Activated CD4-positive, alpha-beta T cell treated with anti-CD3 and anti-CD28 coated beads for 36 hours (primary cell): ENCODE data around the gene CYP2S1. TPM values are rescaled to one million over a fixed set of nuclear protein-coding genes. Genes with fewer than 3 reads are reported as not detected.

Experiments used
- ATAC-seq: fragments of 200-7000 bp; cut with Tn5 transposase; one replicate; pipeline ENCODE4 v1.10.0; 2021; ENCODE audit warnings: mild to moderate bottlenecking, moderate library complexity
- CTCF ChIA-PET: fragments of 350-600 bp; sonication (Branson Sonifier 250); formaldehyde crosslinking; loops from one replicate; lab custom pipeline; 2021; ENCODE audit warnings: antibody characterized with exemption; lab: Charles Lee
- POLR2A ChIA-PET: fragments of 350-600 bp; sonication (Branson Sonifier 250); formaldehyde crosslinking; loops from one replicate; lab custom pipeline; 2021; ENCODE audit warnings: antibody characterized with exemption, inconsistent platforms; lab: Charles Lee
- DNase-seq: peaks from one replicate; pipeline ENCODE4 v3.0.0-alpha.2; 2020
- H3K27ac Mint-ChIP-seq: one replicate; pipeline ENCODE4 v1.8.0; 2021; ENCODE audit warnings: mixed read lengths
- H3K27me3 Mint-ChIP-seq: one replicate; pipeline ENCODE4 v1.8.0; 2021; ENCODE audit warnings: mixed read lengths
- H3K36me3 Mint-ChIP-seq: one replicate; pipeline ENCODE4 v1.8.0; 2021; ENCODE audit warnings: low read depth, mixed read lengths
- H3K4me1 Mint-ChIP-seq: one replicate; pipeline ENCODE4 v1.8.0; 2021; ENCODE audit warnings: mixed read lengths
- H3K4me3 Mint-ChIP-seq: one replicate; pipeline ENCODE4 v1.8.0; 2021; ENCODE audit warnings: mild to moderate bottlenecking, moderate library complexity, mixed read lengths
- H3K9me3 Mint-ChIP-seq: one replicate; pipeline ENCODE4 v1.8.0; 2021; ENCODE audit warnings: low read depth, mixed read lengths
- intact Hi-C, 2 experiments: fragments of 100-400 bp; cut with DNase I in 1 of 2; cut with micrococcal nuclease in 1 of 2; formaldehyde crosslinking; loops; one replicate each; pipeline versions ENCODE4 v1.14.2 to v1.15.1; 2022 to 2024; cut with DNase I, micrococcal nuclease
- total RNA-seq, 2 experiments: library from RNA; stranded (reverse); gene quantifications; one replicate each; pipeline ENCODE4 v1.2.3, GENCODE V29; 2021

CYP2S1 gene
- total RNA-seq, 2 experiments from 2014 or later = 0.46 to 0.84 TPM

GRCh38 chr19:41220811-41221210, 27.8 kb downstream of the CYP2S1 start:
- Mint-ChIP-seq H3K27me3 (peaks cover 33% of the 10 kb centered on the region), H3K4me1 (peaks cover 16% of the 10 kb centered on the region), H3K36me3 (no peaks in the 10 kb centered on the region), H3K9me3 (no peaks in the 10 kb centered on the region), H3K27ac (no peak overlapping the region), H3K4me3 (no peak overlapping the region)
- ChIA-PET CTCF (interaction anchor here (0.7 to 1.4 kb wide), 4 partner anchors 12 to 101 kb away, joined by 3 to 4 read pairs (median 3); no protein-coding TSS in a partner anchor), POLR2A (interaction anchor here (0.6 kb wide), 1 partner anchor 88 kb away, joined by 5 read pairs; no protein-coding TSS in a partner anchor)
- DNase-seq (no peak), ATAC-seq (no peak)
- intact Hi-C loops = no loop called here

DNA sequence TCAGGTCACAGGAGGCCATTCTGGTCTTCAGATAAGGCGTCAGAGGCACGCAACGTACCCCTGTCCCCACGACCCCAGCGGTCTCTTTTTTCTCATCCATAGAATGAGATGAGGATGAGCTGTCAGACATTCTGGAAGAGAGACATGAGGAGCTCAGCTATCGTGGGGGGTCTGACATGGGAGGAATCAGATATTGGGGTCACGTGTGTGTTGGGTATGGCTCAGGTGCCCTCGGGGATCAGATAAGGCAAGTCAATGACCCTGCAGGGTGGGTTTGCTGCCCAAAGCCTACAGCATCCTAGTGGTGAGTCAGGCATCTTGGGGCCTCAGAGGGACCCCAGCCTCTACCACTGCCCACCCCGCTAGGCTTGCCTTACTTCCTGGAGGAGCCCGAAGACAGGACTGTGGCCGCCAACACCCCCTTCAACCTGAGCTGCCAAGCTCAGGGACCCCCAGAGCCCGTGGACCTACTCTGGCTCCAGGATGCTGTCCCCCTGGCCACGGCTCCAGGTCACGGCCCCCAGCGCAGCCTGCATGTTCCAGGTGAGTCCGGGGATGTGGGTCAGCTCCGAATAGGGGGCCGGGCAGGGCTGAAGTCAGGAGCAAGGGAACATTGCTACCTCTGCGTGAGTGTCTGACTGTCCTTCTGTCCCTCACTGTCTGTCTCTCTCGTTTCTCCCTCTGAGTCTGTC, 28.6 kb downstream of the CYP2S1 start:
- DNase-seq (no peak), ATAC-seq (no peak)
- intact Hi-C loops = no loop called here
- no peaks in the 10 kb centered on the region for H3K9me3 Mint-ChIP-seq
- H3K27ac Mint-ChIP-seq = no peak overlapping the region
- H3K4me3 Mint-ChIP-seq = no peak overlapping the region
- POLR2A ChIA-PET = interaction anchor here (0.6 kb wide), 1 partner anchor 87 kb away, joined by 5 read pairs; no protein-coding TSS in a partner anchor
- no peaks in the 10 kb centered on the region for H3K36me3 Mint-ChIP-seq
- CTCF ChIA-PET = interaction anchor here (0.5 to 1.4 kb wide), 5 partner anchors 11 to 100 kb away, joined by 3 to 4 read pairs (median 3); no protein-coding TSS in a partner anchor
- H3K4me1 Mint-ChIP-seq = peaks cover 20% of the 10 kb centered on the region
- peaks cover 32% of the 10 kb centered on the region for H3K27me3 Mint-ChIP-seq

GRCh38 chr19:41222240-41222639, 29.2 kb downstream of the CYP2S1 start:
- H3K27ac Mint-ChIP-seq = peak overlapping the region; percentile 2
- H3K27me3 Mint-ChIP-seq = peaks cover 27% of the 10 kb centered on the region
- no peaks in the 10 kb centered on the region for H3K36me3 Mint-ChIP-seq
- H3K4me1 Mint-ChIP-seq = peaks cover 26% of the 10 kb centered on the region
- intact Hi-C loops = no loop called here
- H3K9me3 Mint-ChIP-seq = no peaks in the 10 kb centered on the region
- no peak overlapping the region for H3K4me3 Mint-ChIP-seq
- POLR2A ChIA-PET = no interaction called here
- CTCF ChIA-PET = no interaction called here
- no peak for ATAC-seq
- no peak for DNase-seq

DNA sequence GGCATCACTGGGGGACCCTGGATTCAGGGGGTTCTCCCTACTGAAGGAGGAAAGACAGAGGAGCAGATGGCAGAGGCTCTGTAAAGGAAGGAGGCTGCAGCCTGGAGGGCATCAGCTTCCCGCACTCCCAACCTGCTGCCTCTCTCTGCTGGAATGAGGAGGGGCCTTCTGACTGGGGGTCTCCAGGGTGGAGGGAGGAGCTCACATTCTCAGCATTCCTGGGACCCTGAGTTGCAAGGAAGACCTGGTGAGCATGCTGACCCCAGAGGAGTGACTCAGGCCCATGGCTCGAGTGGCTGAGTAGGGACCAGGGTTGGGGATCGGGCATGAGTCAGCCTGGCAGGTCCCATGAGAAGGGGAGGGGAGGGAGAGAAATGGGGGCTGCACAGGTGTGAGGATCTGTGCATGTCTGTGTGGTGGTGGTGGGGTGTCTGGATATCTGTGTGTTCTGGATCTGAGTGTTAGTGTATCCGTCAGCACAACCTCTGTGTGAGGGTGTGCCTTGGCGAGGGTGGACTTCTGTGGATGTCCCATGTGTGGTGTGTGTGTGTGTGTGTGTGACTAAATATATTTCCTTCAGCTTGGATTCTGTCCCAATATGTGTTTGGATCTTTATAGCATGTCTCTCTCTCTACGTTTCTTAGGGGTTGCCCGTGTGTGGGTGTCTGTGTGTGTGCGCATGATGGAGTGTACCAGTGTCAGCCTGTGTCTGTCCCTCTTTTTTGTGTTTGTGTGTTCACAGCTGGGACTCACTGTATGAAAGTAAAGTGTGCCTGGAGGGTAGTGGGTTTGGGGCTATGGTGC, 30.6 kb downstream of the CYP2S1 start:
- ChIA-PET CTCF (interaction anchor here (0.9 to 2.1 kb wide), 2 partner anchors 18 to 37 kb away, joined by 3 to 5 read pairs; no protein-coding TSS in a partner anchor), POLR2A (interaction anchor here (0.6 kb wide), 1 partner anchor 126 kb away, joined by 3 read pairs; no protein-coding TSS in a partner anchor)
- H3K9me3 Mint-ChIP-seq = no peaks in the 10 kb centered on the region
- peaks cover 21% of the 10 kb centered on the region for H3K27me3 Mint-ChIP-seq
- no peak overlapping the region for H3K27ac Mint-ChIP-seq
- intact Hi-C loops = loop anchor here in 1 of 2 experiments (2.0 kb wide), 1 partner anchor 103 kb away; no protein-coding TSS in a partner anchor
- no peaks in the 10 kb centered on the region for H3K36me3 Mint-ChIP-seq
- H3K4me1 Mint-ChIP-seq = peaks cover 24% of the 10 kb centered on the region
- ATAC-seq = no peak
- peak; percentile 23 for DNase-seq
- no peak overlapping the region for H3K4me3 Mint-ChIP-seq

- Mint-ChIP-seq H3K27me3 (peaks cover 15% of the 10 kb centered on the region), H3K4me1 (peaks cover 24% of the 10 kb centered on the region), H3K9me3 (no peaks in the 10 kb centered on the region), H3K36me3 (no peaks in the 10 kb centered on the region), H3K27ac (peak overlapping the region; percentile 34), H3K4me3 (no peak overlapping the region)
- ATAC-seq = no peak
- intact Hi-C loops = loop anchor here in 1 of 2 experiments (1.0 to 2.0 kb wide), 3 partner anchors 38 to 102 kb away; partner anchors contain the start of gene CCDC97
- DNase-seq = no peak
- CTCF ChIA-PET = interaction anchor here (0.8 to 2.1 kb wide), 3 partner anchors 19 to 84 kb away, joined by 3 to 6 read pairs (median 5); no protein-coding TSS in a partner anchor
- POLR2A ChIA-PET = no interaction called here
Observed at GRCh38 chr19:41224632-41225031, 31.6 kb downstream of the CYP2S1 start.

DNA sequence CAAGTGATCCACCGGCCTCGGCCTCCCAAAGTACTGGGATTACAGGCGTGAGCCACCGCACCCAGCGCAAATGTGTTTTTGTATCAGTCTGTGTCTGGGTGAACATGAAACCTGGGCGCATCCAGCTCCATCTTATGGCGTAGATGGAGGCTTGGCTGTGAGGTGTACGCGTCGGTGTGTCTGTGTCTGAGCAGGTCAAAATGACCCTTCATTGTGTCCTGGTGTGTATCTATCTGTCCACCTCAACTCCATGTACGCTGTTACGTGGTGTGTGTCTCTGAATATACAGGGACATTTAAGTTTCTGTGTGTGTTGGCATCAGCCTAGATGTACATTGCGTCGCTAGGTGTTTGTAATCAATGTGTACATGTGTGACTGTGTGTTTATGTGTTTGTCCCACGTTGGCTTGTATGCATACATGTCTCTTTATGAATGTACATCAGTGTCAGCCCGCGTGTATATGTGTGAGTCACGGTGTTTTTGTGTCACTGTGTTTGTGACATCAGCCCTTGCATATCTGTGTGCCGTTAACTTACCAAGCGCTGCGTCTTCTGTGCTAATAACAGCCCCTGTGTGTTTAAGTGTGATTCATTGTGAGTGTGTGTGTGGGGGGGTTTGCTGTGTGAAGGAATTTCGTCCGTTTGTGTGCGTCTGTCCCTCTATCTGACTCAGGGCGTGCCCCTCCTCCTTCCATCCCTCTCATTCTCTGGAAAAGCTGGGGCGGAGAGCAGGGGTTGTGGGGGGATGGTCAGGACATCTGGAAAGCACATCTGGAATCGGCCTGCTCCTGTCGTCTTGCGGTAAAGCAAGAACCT, 32.4 kb downstream of the CYP2S1 start:
- ChIA-PET POLR2A (interaction anchor here (1.0 to 1.7 kb wide), 2 partner anchors 38 to 85 kb away, joined by 3 to 35 read pairs; partner anchors contain the start of genes CCDC97 and HNRNPUL1), CTCF (interaction anchor here (0.7 to 2.1 kb wide), 6 partner anchors 20 to 83 kb away, joined by 3 to 6 read pairs (median 4); no protein-coding TSS in a partner anchor)
- Mint-ChIP-seq H3K4me1 (peaks cover 24% of the 10 kb centered on the region), H3K9me3 (no peaks in the 10 kb centered on the region), H3K36me3 (no peaks in the 10 kb centered on the region), H3K27ac (peak overlapping the region; percentile 87), H3K27me3 (peaks cover 11% of the 10 kb centered on the region), H3K4me3 (peak overlapping the region; percentile 61)
- DNase-seq = peak; percentile 79
- ATAC-seq = peak; percentile 86
- intact Hi-C loops = loop anchor here (1.0 to 2.0 kb wide), 3 partner anchors 37 to 101 kb away; partner anchors contain the start of gene CCDC97 (in 1 of the 2)

- DNase-seq (peak; percentile 70), ATAC-seq (peak; percentile 45)
- Mint-ChIP-seq H3K4me1 (peaks cover 24% of the 10 kb centered on the region), H3K36me3 (no peaks in the 10 kb centered on the region), H3K4me3 (peak overlapping the region; percentile 74), H3K27ac (peak overlapping the region; percentile 91), H3K9me3 (no peaks in the 10 kb centered on the region), H3K27me3 (peaks cover 6% of the 10 kb centered on the region)
- intact Hi-C loops = loop anchor here in 1 of 2 experiments (1.0 kb wide), 1 partner anchor 36 kb away; no protein-coding TSS in a partner anchor
- POLR2A ChIA-PET = interaction anchor here (0.6 to 1.7 kb wide), 3 partner anchors 37 to 633 kb away, joined by 3 to 35 read pairs (median 3); partner anchors contain the start of genes CCDC97 and HNRNPUL1
- CTCF ChIA-PET = interaction anchor here (0.7 to 1.6 kb wide), 4 partner anchors 33 to 82 kb away, joined by 3 to 6 read pairs (median 4); no protein-coding TSS in a partner anchor
Observed at GRCh38 chr19:41226053-41226873, 33.2 kb downstream of the CYP2S1 start.

DNA sequence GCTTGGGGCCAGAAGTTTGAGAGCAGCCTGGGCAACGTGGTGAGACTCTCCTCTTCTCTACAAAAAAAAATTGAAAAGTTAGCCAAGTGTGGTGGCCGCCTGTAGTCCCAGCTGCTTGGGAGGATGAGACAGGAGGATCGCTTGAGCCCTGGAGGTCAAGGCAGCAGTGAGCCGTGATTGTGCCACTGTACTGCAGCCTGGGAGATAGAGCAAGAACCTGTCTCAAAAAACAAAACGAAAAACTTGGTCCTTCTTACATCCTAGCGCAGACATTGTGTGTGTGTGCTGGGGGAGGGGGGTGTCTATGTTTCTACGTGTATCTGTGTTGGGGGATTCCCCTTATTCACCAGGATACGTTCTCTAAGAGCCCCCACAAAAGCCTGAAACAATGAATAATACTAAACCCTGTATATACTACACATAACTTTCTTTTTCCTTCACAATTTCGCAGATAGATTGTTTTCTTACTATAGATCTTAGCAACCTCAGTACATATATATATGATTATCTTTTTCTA, 33.9 kb downstream of the CYP2S1 start:
- ChIA-PET POLR2A (interaction anchor here (0.6 to 1.7 kb wide), 2 partner anchors 36 to 633 kb away, joined by 3 to 35 read pairs; partner anchors contain the start of gene HNRNPUL1), CTCF (interaction anchor here (0.8 to 1.6 kb wide), 2 partner anchors 36 to 81 kb away, joined by 5 to 6 read pairs; no protein-coding TSS in a partner anchor)
- Mint-ChIP-seq H3K9me3 (no peaks in the 10 kb centered on the region), H3K27me3 (peaks cover 5% of the 10 kb centered on the region), H3K4me1 (peaks cover 24% of the 10 kb centered on the region), H3K27ac (peak overlapping the region; percentile 91), H3K36me3 (no peaks in the 10 kb centered on the region), H3K4me3 (peak overlapping the region; percentile 74)
- ATAC-seq = peak; percentile 0
- intact Hi-C loops = loop anchor here in 1 of 2 experiments (1.0 kb wide), 1 partner anchor 35 kb away; no protein-coding TSS in a partner anchor
- peak; percentile 17 for DNase-seq

DNA sequence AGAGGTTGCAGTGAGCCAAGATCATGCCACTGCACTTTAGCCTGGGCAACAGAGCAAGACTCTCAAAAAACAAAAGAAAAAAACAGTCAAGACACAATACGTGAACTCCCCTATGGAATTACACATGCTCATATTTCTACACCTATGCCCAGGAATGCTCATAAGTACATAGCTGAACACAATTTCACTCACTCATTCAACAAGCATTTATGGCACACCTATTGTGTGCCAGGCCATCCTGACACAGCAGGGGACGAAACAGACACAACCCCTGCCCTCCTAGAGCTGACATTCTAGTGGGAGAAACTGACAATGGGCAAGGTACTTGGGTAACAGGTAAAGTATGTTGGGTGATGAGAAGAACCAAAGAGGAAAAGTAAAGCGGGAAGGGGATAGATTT, 35.5 kb downstream of the CYP2S1 start:
- no peaks in the 10 kb centered on the region for H3K9me3 Mint-ChIP-seq
- H3K27ac Mint-ChIP-seq = no peak overlapping the region
- ATAC-seq = no peak
- peaks cover 24% of the 10 kb centered on the region for H3K4me1 Mint-ChIP-seq
- no peaks in the 10 kb centered on the region for H3K36me3 Mint-ChIP-seq
- no peak for DNase-seq
- CTCF ChIA-PET = interaction anchor here (0.6 to 1.0 kb wide), 3 partner anchors 34 to 1084 kb away, joined by 4 to 6 read pairs (median 4); no protein-coding TSS in a partner anchor
- intact Hi-C loops = no loop called here
- peaks cover 2% of the 10 kb centered on the region for H3K27me3 Mint-ChIP-seq
- no peak overlapping the region for H3K4me3 Mint-ChIP-seq
- POLR2A ChIA-PET = interaction anchor here (0.6 kb wide), 1 partner anchor 33 kb away, joined by 3 read pairs; no protein-coding TSS in a partner anchor
